HG02870 (cell line): ENCODE data around the gene SRSF8.
A peak's percentile ranks its signal among the peaks of the same experiment; 100 is the strongest.

Experiments
- ATAC-seq: cut with Tn5 transposase; IDR thresholded peaks from one replicate; pipeline ENCODE4 v1.9.1; 2021; ENCODE audit warnings: mild to moderate bottlenecking, moderate library complexity; ENCODE audit not compliant: unreplicated experiment

SRSF8 gene

DNA sequence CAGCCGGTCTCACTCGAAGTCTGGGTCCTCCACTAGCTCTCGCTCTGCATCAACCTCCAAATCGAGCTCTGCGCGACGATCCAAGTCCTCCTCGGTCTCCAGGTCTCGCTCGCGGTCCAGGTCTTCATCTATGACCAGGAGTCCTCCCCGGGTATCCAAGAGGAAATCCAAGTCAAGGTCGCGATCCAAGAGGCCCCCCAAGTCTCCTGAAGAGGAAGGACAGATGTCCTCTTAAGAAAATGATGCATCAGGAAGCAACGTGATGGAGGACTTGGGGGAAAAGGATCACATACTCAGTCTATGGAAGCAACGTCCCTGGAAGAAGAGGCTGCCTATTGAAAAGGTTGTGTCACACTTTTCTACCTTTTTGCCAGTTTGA is 1.1 kb downstream of the SRSF8 start:
- no peak for ATAC-seq

GRCh38 chr11:95068549-95068948 is 1.8 kb downstream of the SRSF8 start:
- ATAC-seq: peak; percentile 60

- ATAC-seq: no peak
Measured at GRCh38 chr11:95070471-95070870, 3.8 kb downstream of the SRSF8 start.

- no peak for ATAC-seq
Measured at GRCh38 chr11:95072948-95073347, 6.2 kb downstream of the SRSF8 start.

DNA sequence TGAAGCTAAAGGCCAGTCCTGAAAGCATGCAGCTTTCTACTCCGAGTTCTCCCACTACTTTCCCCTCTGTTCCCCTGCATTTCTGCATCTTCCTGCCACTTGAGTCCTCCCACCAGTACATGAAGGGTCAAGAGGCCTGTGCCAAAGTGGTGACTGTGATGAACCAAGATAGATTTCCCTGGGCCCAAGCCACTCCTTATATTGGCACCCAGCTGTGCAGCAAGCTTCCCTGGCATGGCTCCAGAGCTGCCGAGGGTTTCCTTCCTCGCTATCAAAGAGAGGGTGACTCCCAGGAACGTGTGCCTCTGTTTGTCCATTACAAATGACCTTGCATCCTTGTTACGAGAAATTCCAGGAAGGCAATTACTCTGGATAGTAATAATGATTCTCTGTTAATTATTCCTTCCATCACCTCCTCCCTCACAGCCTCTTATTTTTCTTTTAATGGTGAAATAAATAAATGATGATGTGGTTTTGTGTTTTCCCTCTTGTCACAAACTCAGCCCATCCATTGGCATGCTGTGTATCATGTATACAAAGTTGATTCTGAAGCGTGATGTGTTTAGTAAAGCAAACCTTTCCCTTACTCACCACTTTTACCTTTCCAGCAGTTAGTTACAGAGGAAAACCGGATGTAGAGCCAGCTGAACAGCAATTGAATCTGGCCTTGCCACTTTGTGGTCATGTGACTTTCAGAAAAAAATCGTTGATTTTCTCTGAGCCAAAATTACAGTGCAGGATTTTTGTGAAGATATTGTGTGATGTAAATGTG is 8.3 kb downstream of the SRSF8 start:
- ATAC-seq: no peak

DNA sequence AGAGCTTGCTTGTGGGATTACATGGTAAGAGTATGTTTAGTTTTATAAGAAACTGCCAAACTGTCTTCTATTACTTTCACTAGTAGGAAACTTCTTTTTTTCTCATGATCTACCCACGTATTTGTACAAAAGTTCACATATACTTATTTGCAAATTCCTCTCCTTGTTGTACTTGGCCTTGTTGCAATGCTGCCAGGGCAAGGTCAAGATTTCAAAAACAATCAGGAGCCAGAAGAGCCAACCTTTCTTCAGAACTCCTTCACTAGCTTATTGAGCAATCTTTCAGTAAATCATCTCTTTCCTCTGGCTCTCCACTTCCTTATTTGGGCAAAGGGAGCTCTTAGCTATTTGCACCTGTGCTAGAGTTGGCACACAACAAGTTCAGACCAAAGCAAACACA is 9.7 kb downstream of the SRSF8 start:
- no peak for ATAC-seq

- no peak for ATAC-seq
Measured at GRCh38 chr11:95076981-95077380, 10.3 kb downstream of the SRSF8 start.

GRCh38 chr11:95078526-95078925 is 11.8 kb downstream of the SRSF8 start:
- ATAC-seq: no peak

DNA sequence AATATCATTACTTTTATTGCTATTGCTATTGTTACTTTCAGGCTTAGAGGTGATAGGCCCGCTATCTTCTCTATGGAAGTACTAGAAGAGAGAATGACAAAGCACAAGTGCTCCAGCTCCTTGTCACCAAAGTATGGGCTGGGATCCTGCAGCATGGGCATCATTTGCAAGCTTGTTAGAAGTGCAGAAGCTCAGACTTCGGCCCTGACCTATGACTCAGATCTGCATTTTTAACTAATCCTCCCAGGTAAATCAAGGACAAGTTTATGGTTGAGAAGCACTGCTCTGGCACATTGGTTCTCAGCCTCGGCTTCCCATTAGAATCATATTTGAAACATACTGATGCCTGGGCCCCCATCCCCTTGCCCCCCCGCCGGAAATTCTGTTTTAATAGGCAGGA is 14.3 kb downstream of the SRSF8 start:
- ATAC-seq: no peak

DNA sequence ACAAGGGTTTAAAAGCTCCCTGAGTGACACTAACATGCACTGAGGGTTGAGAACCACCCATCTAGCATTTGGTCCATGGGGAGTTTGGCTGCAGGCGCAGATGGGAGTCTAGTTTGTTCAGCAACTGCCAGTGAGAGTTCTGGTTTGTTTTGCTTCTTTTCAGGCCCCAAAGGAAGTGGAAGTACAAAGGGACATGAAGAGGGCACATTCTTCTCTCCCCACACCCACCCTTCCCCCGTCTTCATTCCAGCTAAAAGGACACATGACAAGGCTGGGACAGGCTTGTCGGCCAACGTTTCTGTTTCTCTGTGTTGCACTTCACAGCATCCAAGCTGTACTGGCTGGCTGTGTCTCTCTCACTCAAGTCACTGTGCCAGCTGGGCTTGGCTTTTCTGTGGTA is 14.7 kb downstream of the SRSF8 start:
- ATAC-seq: no peak

DNA sequence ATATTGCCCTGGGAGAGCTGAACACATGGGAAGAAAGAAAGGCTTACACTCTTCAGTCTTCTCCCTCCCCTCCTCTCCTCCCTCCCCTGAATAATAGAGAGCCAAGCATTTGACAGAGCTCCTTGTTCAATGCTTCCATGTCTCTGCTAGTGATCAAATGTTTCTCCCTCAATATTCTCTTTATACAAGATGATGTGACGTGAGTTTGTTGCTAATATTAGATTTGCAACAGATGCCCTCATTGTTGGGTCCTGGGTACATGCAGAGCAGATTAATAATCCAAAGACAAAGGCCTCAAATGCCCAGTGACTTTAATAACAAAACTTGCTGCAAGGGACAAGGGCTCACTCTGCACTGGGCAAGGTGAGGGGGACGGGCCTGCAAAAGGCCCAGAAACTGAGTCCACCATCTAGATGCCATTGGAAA is 15.9 kb downstream of the SRSF8 start:
- ATAC-seq: no peak

DNA sequence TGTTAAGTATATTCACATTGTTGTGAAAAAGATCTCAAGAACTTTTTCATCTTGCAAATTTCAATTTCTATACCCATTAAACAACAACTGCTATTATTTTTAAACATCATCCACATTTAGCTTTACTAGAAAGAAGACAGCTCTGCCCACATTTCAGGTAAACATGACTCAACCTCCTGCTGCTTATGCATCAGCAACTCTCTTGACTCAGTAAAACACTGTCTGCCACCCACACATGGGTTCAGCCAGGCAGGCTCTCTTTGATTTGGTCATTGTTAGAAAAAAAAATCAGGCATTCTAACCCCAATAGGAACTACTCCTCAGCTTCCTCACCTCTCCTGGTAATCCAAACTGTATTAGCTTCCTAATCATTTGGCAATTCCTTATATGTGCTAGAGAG is 17.8 kb downstream of the SRSF8 start:
- ATAC-seq: no peak

DNA sequence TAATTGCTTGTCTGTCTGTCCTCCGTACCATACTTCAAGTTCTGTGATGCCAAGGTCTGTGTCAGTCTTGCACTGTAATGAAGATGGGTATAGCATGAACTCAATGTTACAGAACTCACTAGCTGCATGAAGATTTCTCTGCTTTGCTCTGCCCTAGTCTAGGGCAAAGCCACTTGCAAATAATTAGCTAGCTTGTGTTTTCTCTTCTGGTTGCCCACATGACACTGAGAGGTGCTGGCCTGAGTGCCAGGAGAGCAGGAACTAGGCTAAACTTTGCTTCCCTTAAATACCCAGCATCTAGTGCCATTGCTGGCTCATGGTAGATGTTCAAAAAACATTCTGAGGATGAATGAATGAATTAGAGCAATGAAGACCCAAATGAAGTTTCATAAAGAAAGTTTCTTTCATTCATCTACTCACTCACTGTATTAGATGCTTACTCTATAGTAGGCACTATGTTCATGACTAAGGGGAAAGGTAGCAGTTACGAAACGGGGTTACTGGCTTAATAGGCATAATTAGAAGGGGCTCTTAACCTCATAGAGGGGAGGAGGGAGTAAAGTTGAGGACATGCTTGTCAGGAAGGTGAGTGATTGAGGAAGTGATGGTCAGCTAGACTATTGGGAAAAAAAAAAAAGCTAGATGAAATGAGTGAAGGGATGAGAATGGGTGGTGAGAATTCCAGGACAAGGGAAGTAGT is 18.5 kb downstream of the SRSF8 start:
- ATAC-seq: no peak

DNA sequence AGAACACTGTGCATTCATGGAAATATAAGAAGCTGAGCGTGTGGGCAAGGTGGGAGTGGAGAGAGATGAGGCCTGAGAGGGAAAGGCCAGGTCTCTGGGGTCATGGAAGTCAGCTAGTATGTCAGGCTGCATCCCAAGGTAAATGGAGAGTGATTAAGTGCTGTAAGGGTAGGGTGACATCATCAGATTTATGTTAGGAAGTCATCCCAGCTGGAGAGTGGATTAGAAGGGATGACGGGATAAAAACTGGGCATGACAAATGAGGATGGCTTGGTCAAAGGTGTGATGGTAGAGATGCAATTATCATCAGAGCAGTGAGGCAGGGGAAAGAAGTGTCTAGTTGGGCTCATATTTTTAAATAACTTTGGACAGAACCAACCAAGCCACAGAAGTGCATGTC is 19.4 kb downstream of the SRSF8 start:
- no peak for ATAC-seq

DNA sequence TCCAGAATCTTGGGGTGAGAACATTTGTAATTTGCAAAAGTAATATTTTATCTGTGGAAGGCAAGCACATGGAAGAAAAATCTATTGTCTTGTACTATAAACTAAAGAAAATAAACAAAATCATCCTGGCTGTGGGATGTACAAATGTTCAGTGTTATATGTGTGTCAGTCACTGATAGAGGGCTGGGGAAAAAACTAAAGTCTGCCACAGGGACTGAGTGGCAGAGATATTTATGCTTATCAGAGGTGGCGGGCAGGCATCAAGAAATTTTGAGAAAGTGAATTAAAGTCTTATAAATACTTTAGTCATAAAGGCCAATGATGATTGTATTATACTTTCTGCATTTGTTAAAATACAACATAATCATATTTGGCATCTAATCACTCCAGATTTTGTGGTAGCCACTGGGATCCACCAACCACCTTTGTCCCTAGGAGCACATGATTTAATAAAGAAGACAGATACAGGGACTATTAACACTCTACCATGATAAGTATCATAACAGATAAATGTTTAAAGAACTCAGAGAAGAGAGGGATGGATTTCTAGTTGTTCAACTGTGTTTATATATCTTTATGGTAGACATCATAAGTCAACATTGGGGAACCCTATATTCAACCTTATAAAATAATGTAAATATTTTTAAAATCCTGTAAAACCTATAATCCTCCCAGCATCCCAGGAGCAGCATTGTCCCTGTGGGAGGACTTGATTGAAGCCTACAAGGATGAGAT is 20.3 kb downstream of the SRSF8 start:
- no peak for ATAC-seq

GRCh38 chr11:95088946-95089619 is 22.4 kb downstream of the SRSF8 start:
- ATAC-seq: peak; percentile 33

- peak; percentile 93 for ATAC-seq
Measured at GRCh38 chr11:95089620-95090542, 23.2 kb downstream of the SRSF8 start, which contains the start of gene ENDOD1. ENDOD1 (plus strand) TSS chr11:95089846; CDS start chr11:95089928, 82 bp downstream.

DNA sequence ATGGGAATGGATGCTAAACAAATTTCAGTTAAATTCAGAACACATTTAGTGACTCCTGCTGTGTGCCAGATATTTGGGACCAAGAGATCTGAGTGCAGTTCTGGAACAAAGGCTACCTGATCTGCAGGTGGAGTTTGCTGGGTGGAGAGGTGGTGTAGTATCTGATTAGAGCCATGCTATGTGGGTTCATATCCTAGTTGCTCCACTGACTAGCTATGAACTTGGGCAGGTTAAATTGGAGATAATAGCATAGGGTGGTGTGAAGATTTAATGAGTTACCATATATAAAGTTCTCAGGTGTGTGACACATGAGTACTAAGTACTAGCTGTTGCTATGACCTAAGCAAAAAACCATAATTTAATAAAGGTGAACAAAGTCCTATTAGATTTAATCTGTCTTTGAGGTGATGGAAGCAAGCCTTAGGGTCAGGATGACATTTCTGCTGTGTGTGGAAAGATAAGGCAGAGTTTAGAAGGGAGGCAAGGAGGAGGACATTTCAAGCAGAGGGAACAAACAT is 25.0 kb downstream of the SRSF8 start:
- no peak for ATAC-seq

DNA sequence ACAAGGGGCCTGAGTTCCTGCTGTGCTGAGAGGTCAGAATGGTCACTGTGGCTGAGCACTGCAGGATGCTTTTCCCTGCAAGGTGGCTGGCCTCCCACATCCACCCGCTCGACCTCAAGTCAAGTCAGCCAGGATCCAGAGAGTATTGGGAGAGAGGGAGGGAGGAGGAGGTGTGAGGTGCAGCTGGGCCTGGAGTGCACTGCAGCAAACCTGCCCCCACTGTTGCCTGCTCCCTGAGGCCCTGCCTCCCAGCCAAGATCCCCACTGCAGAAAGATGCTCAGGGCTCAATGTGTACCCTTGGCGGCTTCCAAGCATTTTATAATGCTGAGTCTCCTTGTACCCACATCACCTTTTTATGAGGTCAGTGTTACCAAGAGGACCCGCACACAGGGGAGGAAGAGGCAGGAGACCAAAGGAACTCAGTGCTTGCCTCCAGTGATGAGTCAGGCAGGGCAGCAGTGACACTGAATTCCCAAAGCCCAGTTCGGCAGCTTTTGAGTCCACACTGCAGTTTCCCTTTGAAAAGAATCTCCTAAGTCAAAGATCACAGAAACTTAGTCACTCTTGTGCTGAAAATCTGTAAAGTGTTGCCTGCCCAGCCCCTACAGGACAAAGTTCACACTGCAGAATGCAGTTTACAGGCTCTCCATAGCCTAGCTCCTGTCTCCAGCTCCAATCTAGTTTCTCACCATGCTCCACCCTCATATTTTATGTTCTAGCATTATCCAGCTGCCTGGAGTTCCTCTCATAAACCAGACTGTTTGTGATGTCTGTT is 26.0 kb downstream of the SRSF8 start:
- ATAC-seq: no peak
